NT2/D1 (cell line): ENCODE data around the gene POLR3C.
"Not testable (repeated sequence)": the region's sequence is repeated elsewhere in the genome, so short reads cannot be mapped to it uniquely, and the experiment has no call there.

ENCODE experiments used
- DNase-seq: peaks from one replicate; pipeline ENCODE4 v3.0.0-alpha.2; 2011; ENCODE audit warnings: low read depth, low spot score
- H3K27me3 ChIP-seq: 2 replicates; pipeline ENCODE4 v1.6.0; 2011; ENCODE audit warnings: mild to moderate bottlenecking; ENCODE audit not compliant: insufficient read length, insufficient read depth
- H3K36me3 ChIP-seq: 2 replicates; pipeline ENCODE4 v1.6.1; 2011; ENCODE audit warnings: mild to moderate bottlenecking, low read length, mixed read lengths; ENCODE audit not compliant: insufficient read depth, insufficient read length
- H3K4me1 ChIP-seq: 2 replicates; pipeline ENCODE4 v1.5.1; 2011; ENCODE audit not compliant: insufficient read depth, insufficient read length
- H3K4me3 ChIP-seq: 2 replicates; pipeline ENCODE4 v1.5.1; 2011; ENCODE audit warnings: low read depth; ENCODE audit not compliant: insufficient read length
- H3K9ac ChIP-seq: 2 replicates; pipeline ENCODE4 v1.6.0; 2011; ENCODE audit warnings: low read depth; ENCODE audit not compliant: insufficient read length
- H3K9me3 ChIP-seq: 2 replicates; pipeline ENCODE4 v1.5.1; 2011; ENCODE audit warnings: mild to moderate bottlenecking, low read length; ENCODE audit not compliant: insufficient read depth
- SUZ12 ChIP-seq: IDR thresholded peaks from 2 replicates; pipeline ENCODE4 v1.6.1; 2011; ENCODE audit not compliant: insufficient read length, insufficient read depth; ENCODE audit errors: extremely low read depth
- YY1 ChIP-seq: IDR thresholded peaks from 2 replicates; pipeline ENCODE4 v1.6.1; 2011; ENCODE audit not compliant: insufficient read length, insufficient read depth
- ZNF274 ChIP-seq: IDR thresholded peaks from 2 replicates; pipeline ENCODE4 v1.6.1; 2011; ENCODE audit warnings: mild to moderate bottlenecking, low read depth, low read length

Gene POLR3C

DNA sequence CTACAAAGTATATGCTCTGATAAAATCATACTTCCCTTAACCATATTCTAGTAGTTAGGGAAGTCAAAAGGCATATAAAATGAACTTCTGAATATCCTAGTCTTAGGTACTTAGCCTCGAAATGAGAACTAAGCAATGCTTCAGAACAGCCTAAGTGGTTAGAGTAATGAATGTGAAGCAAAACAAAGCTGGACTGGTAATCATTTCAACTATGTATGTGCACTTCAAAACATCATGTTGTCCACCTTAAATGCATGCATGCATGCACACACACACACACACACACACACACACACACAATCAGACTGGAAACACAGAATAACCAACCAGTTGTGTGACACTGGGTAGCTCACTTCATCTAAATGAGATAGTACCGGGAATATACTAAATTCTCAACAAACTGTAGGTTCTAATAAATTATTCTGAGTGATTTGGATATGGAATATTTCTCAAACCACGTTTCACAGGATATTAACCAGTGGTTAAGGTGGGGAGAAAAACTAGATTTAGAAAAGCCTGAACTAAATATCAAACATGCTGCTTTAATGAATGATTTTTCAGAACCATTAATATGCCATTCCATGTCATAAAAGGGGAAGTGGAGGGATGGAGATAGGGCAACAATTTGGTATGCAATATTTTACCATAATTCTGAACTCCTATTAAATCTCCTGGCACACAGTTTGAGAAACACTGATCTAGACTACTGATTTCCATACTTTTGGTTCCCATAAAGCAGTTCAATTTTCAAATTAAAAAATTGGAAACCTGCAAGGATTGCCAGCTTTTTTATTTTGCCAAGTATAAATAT, 19.6 kb upstream of the POLR3C start:
- Histone ChIP-seq H3K27me3 (no peaks in the 10 kb centered on the region), H3K9me3 (no peaks in the 10 kb centered on the region), H3K9ac (no peak overlapping the region), H3K36me3 (peaks cover 5% of the 10 kb centered on the region), H3K4me3 (no peak overlapping the region), H3K4me1 (no peaks in the 10 kb centered on the region)
- no peak for TF ChIP-seq SUZ12
- TF ChIP-seq YY1 = no peak
- no peak for TF ChIP-seq ZNF274
- DNase-seq = no peak

DNA sequence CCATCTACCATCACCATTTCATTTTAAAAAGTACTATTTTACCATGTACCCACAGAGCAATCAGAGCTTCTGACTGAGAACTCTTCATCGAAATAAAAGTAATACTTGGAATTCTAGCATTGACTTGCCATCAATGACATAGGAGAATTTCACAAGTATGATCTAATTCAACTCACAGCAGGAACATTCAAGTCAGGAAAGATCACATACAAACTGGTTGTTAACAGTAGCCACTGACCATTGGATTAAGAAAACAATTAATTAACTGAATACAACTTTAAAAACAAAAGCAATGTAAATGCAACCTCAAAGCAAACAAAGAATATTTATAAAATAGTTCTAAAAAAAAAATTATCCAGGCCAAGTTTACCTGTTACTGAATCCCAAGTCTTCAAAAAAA, 18.9 kb upstream of the POLR3C start:
- TF ChIP-seq SUZ12 (no peak), YY1 (no peak), ZNF274 (no peak)
- H3K9ac ChIP-seq = no peak overlapping the region
- no peak overlapping the region for H3K4me3 ChIP-seq
- DNase-seq = no peak
- no peaks in the 10 kb centered on the region for H3K4me1 ChIP-seq
- no peaks in the 10 kb centered on the region for H3K27me3 ChIP-seq
- peaks cover 5% of the 10 kb centered on the region for H3K36me3 ChIP-seq
- H3K9me3 ChIP-seq = no peaks in the 10 kb centered on the region

DNA sequence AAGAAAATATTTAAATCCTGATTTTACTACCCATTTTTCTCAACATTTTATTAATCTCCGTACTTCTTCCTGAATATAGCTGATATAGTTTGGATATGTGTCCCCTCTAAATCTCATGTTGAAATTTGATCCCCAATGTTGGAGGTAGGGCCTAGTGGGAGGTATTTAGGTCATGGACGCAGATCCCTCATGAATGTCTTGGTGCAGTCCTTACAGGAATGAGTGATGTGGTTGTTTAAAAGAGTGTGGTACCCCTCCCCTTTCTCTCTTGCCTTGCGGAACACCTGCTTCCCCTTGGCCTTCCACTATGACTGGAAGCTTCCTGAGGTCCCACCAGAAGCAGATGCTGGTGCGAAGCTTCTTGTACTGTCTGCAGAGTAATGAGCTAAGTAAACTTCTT, 17.6 kb upstream of the POLR3C start:
- H3K9ac ChIP-seq = no peak overlapping the region
- H3K9me3 ChIP-seq = no peaks in the 10 kb centered on the region
- H3K27me3 ChIP-seq = no peaks in the 10 kb centered on the region
- no peaks in the 10 kb centered on the region for H3K4me1 ChIP-seq
- peaks cover 5% of the 10 kb centered on the region for H3K36me3 ChIP-seq
- TF ChIP-seq SUZ12 (no peak), YY1 (no peak), ZNF274 (no peak)
- H3K4me3 ChIP-seq = no peak overlapping the region
- DNase-seq = no peak

GRCh38 chr1:145806844-145807243, 17.2 kb upstream of the POLR3C start:
- Histone ChIP-seq H3K36me3 (peaks cover 5% of the 10 kb centered on the region), H3K27me3 (no peaks in the 10 kb centered on the region), H3K9me3 (no peaks in the 10 kb centered on the region), H3K9ac (no peak overlapping the region), H3K4me3 (no peak overlapping the region), H3K4me1 (no peaks in the 10 kb centered on the region)
- DNase-seq = no peak
- TF ChIP-seq YY1 (no peak), ZNF274 (no peak), SUZ12 (no peak)

DNA sequence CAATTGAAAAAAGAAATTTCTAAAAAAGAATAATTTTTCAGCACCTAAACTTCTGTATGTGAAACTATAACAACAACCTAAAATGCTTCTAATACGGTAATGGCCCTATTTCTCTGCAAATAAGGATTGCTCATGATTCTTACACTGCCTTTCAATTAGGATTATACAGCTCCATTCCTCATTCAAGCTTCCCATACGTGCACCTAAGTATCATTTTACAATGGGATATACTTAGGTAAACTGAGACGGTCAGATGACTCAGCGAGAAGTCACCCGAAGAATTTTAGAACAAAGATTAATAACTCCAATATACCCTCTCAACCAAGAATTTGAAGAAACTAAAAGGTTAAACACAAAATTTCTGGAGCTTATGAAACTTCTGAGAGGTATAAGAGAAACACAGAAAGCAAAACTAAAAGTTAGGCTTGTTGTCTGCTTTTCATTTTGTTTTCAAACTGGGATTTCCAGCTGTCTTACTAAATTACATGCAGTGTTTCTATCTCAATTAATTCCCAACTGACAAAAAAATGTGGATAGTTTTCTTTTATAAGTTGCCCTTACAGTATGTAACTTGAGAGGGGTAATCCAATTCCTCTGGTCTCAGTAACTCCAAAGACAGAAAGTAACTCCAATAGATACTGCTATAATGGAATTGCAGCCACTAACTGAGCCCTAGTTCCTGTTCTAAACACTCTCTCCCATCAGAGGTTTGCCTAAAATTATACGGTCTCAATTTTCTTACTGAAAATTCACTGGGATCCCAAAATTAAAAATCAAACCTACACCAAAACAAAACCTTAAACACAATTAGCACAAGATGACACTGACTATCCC, 10.8 kb upstream of the POLR3C start:
- H3K36me3 ChIP-seq, H3K9me3 ChIP-seq, H3K4me3 ChIP-seq, H3K9ac ChIP-seq, H3K27me3 ChIP-seq, DNase-seq, H3K4me1 ChIP-seq: not testable (repeated sequence)

GRCh38 chr1:145818095-145818494, 5.9 kb upstream of the POLR3C start:
- H3K9ac ChIP-seq, H3K36me3 ChIP-seq, H3K4me1 ChIP-seq, DNase-seq, H3K9me3 ChIP-seq, H3K4me3 ChIP-seq, H3K27me3 ChIP-seq: not testable (repeated sequence)

- H3K27me3 ChIP-seq, H3K9ac ChIP-seq, DNase-seq, H3K4me1 ChIP-seq, H3K9me3 ChIP-seq, H3K4me3 ChIP-seq: not testable (repeated sequence)
- H3K36me3 ChIP-seq = peaks cover 22% of the 10 kb centered on the region
These were observed 1.1 kb upstream of the POLR3C start for GRCh38 chr1:145822779-145823331.

DNA sequence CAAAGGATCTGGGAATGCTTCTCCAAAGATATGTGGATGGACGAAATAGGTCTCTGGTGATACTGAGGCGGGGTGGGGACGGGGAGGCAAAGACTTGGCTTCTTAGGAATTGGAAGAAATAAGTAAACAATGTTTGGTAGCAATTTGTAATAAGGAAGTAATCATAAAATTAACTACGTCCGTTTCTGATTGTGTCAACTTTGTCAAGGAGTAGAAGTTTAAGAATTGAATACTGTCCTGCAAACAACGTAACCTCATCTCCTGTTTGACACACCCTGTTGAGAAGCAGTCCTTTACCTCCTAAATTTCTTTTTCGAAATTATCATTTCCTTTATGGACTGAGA, 471 bp downstream of the POLR3C start:
- TF ChIP-seq ZNF274 (no peak), SUZ12 (no peak), YY1 (no peak)
- no peaks in the 10 kb centered on the region for H3K4me1 ChIP-seq
- DNase-seq = no peak
- peaks cover 38% of the 10 kb centered on the region for H3K36me3 ChIP-seq
- no peaks in the 10 kb centered on the region for H3K9me3 ChIP-seq
- peak overlapping the region; percentile 97 for H3K4me3 ChIP-seq
- H3K27me3 ChIP-seq = no peaks in the 10 kb centered on the region
- H3K9ac ChIP-seq = peak overlapping the region; percentile 97
